BJ (cell line): Measurements from ENCODE around the gene GNPTAB. TPM values are rescaled to one million over a fixed set of nuclear protein-coding genes. Genes with fewer than 3 reads are reported as not detected.

Experiments
- CTCF ChIA-PET: fragments of 350-600 bp; formaldehyde crosslinking; extraction: SDS; loops from one replicate; lab custom pipeline; 2021; ENCODE audit warnings: antibody characterized with exemption, inconsistent platforms; lab: Yijun Ruan, JAX
- POLR2A ChIA-PET: fragments of 300-600 bp; sonication (Branson Sonifier 250); formaldehyde crosslinking; extraction: SDS; loops from one replicate; lab custom pipeline; 2021; ENCODE audit warnings: antibody characterized with exemption; lab: Charles Lee
- DNase-seq: peaks from one replicate; pipeline ENCODE4 v3.0.0-alpha.2; 2011; ENCODE audit warnings: low read depth
- H3K27me3 ChIP-seq: 2 replicates; pipeline ENCODE4 v1.6.0; 2011; ENCODE audit warnings: low read length; ENCODE audit not compliant: control insufficient read depth, insufficient read depth
- H3K36me3 ChIP-seq: 2 replicates; pipeline ENCODE4 v1.5.1; 2011; ENCODE audit warnings: low read length; ENCODE audit not compliant: control insufficient read depth, insufficient read depth
- H3K4me3 ChIP-seq: 2 replicates; pipeline ENCODE4 v1.5.1; 2011; ENCODE audit warnings: low read depth, mild to moderate bottlenecking, control low read depth, low read length
- polyA minus RNA-seq: library from RNA; depleted of rRNA, polyadenylated mRNA; stranded (reverse); fragments of >200 nt; gene quantifications from 2 replicates; pipeline ENCODE4 v1.2.3, GENCODE V29; 2011; rRNA and poly(A)+ RNA removed
- polyA plus RNA-seq: library from polyadenylated mRNA; depleted of rRNA; stranded (reverse); fragments of >200 nt; gene quantifications from 2 replicates; pipeline ENCODE4 v1.2.3, GENCODE V29; 2011; rRNA removed
- TF ChIP-seq, protein P1 (sequence below): IDR thresholded peaks from 2 replicates; pipeline ENCODE4 v1.5.1; 2011; ENCODE audit warnings: low read depth, mild to moderate bottlenecking, control low read depth, inconsistent platforms, low read length, moderate library complexity; ENCODE audit not compliant: insufficient read depth

The GNPTAB gene
- 20.5 and 36.1 TPM in 2 replicates for polyA plus RNA-seq
- polyA minus RNA-seq, result 19.1 and 26.6 TPM in 2 replicates

DNA sequence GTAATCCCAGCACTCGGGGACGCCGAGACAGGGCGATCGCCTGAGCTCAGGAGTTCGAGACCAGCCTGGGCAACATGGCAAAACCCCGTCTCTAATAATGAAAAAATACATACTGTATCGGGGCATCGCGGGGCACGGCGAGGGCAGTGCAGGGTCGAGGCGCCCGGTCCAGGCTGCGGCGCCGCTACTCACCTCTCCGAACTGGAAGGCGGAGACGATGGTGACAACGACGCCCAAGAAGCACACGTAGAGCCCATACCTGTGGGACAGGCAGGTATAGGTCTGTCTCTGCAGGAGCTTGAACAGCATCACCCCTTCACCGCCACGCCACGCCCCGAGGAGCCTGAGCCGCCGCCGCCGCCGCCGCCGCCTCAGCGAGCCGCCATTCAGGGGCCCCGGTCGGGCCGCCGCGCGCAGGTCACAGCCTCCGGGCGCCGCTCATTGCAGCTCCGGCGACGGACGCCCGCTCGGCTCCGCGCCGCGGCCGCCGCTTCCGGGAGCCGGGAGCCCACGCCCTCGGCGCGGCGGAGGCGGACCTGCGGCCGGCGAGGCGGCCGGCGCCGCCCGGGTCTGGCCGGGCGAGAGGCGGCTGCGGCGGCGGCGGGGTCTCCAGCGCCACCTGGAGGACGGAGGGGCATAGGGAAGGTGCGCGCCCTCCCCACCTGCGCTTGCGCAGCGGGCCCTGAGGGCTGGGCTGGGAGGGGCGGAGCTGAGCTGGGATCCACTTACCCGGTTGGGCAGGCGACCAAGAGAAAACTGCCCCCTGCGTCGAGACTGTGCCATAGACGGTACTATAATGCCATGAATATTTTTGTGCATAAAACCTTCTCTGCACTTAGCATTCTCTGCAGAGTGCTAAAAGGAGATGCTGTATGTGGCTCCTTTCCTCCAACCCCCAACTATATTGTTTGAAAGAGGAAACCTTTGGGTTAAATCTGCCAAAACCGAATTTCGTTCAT lies at the start of gene GNPTAB:
Gene GNPTAB (minus strand): TSS at position 593 of the 959 bp plus-strand sequence. CDS start 284 bp downstream, at position 309.
- CTCF ChIA-PET, result interaction anchor here (0.7 to 4.8 kb wide), 25 partner anchors 10 to 849 kb away, joined by 3 to 39 read pairs (median 4); no protein-coding TSS in a partner anchor
- POLR2A ChIA-PET, result interaction anchor here (0.6 to 0.7 kb wide), 2 partner anchors 933 to 1725 kb away, joined by 3 read pairs; no protein-coding TSS in a partner anchor

DNA sequence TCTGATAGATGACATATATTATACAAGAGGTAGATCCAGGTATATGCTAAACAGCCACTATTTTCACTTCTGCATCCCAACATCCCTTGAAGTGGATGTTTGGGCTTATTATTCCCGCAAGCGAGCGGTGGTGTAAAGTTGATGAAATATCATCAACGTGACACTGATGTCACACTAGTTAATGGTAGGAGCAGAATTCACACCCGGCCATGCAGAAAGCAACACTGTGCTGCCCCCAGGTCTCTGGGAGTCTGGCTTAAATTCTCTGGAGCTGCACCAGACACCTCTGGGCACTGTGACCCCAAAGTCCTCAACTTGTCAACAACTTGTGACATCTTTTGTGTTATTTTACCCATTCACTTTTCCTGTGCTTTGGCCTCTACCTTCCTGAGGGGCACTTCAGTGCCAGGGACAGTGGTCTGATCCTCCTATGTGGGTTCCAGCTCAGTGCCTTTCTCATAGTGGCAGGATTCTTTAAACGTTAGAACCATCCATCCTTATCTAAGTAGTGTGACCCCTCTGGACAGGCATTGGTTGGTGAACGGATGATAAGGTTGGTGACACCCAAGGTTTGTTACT lies 47.6 kb upstream of the GNPTAB start:
- H3K36me3 ChIP-seq, result peaks cover 5% of the 10 kb centered on the region; the same call in 1 of the 2 replicates
- DNase-seq, result no peak
- POLR2A ChIA-PET, result interaction anchor here (0.5 kb wide), 1 partner anchor 30 kb away, joined by 8 read pairs; no protein-coding TSS in a partner anchor
- TF ChIP-seq, protein P1, sequence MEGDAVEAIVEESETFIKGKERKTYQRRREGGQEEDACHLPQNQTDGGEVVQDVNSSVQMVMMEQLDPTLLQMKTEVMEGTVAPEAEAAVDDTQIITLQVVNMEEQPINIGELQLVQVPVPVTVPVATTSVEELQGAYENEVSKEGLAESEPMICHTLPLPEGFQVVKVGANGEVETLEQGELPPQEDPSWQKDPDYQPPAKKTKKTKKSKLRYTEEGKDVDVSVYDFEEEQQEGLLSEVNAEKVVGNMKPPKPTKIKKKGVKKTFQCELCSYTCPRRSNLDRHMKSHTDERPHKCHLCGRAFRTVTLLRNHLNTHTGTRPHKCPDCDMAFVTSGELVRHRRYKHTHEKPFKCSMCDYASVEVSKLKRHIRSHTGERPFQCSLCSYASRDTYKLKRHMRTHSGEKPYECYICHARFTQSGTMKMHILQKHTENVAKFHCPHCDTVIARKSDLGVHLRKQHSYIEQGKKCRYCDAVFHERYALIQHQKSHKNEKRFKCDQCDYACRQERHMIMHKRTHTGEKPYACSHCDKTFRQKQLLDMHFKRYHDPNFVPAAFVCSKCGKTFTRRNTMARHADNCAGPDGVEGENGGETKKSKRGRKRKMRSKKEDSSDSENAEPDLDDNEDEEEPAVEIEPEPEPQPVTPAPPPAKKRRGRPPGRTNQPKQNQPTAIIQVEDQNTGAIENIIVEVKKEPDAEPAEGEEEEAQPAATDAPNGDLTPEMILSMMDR, result no peak
- CTCF ChIA-PET, result interaction anchor here (2.0 kb wide), 1 partner anchor 38 kb away, joined by 5 read pairs; no protein-coding TSS in a partner anchor
- H3K4me3 ChIP-seq, result peak overlapping the region; percentile 89
- no peaks in the 10 kb centered on the region for H3K27me3 ChIP-seq

More for the DNA sequence above, at the start of gene GNPTAB:
- TF ChIP-seq, protein P1, result peak; percentile 73
- no peaks in the 10 kb centered on the region for H3K27me3 ChIP-seq
- H3K4me3 ChIP-seq, result peak within 1 kb of the TSS; percentile 97
- H3K36me3 ChIP-seq, result no peaks in the 10 kb centered on the region
- peak; percentile 24 for DNase-seq

DNA sequence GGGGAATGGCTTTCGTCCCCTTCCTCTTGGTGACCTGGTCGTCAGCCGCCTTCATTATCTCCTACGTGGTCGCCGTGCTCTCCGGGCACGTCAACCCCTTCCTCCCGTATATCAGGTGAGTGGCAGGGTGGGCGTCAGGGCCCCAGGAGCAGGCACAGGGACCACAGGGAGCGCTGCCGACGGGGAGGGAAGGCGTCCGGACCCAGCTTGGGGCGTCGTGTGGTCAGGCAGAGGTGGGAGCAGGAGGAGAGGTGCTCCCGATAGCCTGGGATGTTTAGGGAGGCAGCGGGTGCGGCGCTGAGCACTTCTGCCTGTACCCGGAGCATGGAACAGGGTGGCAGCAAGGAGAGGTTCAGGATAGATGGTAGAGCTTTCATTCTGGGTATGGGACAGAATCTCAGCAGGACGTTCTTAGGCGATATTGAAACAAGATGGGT lies 47.1 kb upstream of the GNPTAB start:
- CTCF ChIA-PET, result interaction anchor here (2.0 kb wide), 1 partner anchor 38 kb away, joined by 5 read pairs; no protein-coding TSS in a partner anchor
- POLR2A ChIA-PET, result no interaction called here

DNA sequence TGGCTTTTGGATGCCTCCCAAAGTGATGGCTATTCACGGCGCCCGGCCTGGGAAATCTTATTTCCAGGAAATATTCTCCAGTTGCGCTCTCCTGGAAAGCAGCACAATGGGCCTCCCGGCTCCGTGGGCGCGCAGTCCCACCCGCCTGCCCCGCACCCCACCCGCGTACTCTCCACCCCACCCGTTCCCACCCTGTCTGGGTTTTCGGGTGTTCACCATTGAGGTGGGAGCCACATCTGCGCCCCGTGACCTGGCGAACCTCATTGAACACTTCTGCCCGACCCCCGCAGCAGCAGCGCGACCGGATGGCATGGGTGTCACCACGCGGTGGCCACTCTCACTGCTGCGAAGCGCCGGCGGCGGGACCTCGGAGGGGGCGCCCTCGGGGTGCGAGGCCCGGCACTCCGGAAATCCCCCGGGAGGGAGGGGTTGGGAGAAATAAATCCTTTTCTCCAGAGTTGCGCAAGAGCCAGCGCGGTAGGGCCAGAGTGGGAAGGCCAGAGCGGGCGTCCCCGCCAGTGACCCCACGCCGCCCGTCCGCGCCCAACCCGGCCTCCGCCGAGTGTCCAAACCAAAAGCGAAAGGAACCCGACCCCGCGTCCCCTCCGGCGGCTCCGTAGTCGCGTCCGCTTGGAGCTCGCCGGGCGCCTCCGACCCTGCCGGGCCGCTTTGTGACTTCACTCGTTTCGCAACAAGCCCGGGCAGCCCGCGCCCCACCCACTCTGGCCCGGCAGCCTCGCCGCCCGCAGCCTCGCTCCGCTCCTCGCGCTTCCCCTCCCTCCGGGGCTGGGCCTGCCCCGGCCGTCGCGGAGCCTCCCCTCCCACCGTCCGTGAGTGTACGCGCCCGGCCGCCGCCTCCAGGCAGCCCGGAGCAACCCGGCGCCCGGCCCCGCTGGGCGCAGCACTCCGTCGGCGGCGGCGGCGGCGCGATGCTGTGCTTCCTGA lies 46.4 kb upstream of the GNPTAB start, which contains the start of gene DRAM1:
Gene DRAM1 (plus strand): TSS at position 720 of the 945 bp plus-strand sequence. CDS start 210 bp downstream, at position 930.
- TF ChIP-seq, protein P1, result 0 out of 2 replicates have a peak, but pooled peaks have one; percentile 29
- ChIA-PET POLR2A (interaction anchor here (0.6 kb wide), 1 partner anchor 15 kb away, joined by 6 read pairs; no protein-coding TSS in a partner anchor), CTCF (interaction anchor here (2.0 kb wide), 1 partner anchor 37 kb away, joined by 5 read pairs; no protein-coding TSS in a partner anchor)

More for the DNA sequence above, 47.1 kb upstream of the GNPTAB start:
- no peak for DNase-seq
- H3K27me3 ChIP-seq, result no peaks in the 10 kb centered on the region
- peak overlapping the region; percentile 89 for H3K4me3 ChIP-seq
- TF ChIP-seq, protein P1, result no peak
- H3K36me3 ChIP-seq, result peaks cover 5% of the 10 kb centered on the region; the same call in 1 of the 2 replicates

More for the DNA sequence above, 46.4 kb upstream of the GNPTAB start, which contains the start of gene DRAM1:
- peak; percentile 50 for DNase-seq
- Histone ChIP-seq H3K4me3 (peak within 1 kb of the TSS; percentile 89), H3K27me3 (no peaks in the 10 kb centered on the region), H3K36me3 (peaks cover 5% of the 10 kb centered on the region; the same call in 1 of the 2 replicates)
